Breast epithelium (tissue), 3 donors: Measurements from ENCODE around the gene PCIF1.

Experiments
- POLR2AphosphoS5 ChIP-seq, 3 donors: sonication (generic); formaldehyde crosslinking; IDR thresholded peaks; one replicate each; pipeline ENCODE4 v1.6.1; 2017; ENCODE audit warnings: antibody characterized with exemption in 3 of 3
- TF ChIP-seq, protein P1 (sequence below), 3 donors: fragments of 450-650 bp; IDR thresholded peaks; one replicate each; pipeline ENCODE4 v1.5.1; 2016 to 2017; ENCODE audit warnings: antibody characterized with exemption in 3 of 3, mild to moderate bottlenecking in 3 of 3, moderate library complexity in 3 of 3

DNA sequence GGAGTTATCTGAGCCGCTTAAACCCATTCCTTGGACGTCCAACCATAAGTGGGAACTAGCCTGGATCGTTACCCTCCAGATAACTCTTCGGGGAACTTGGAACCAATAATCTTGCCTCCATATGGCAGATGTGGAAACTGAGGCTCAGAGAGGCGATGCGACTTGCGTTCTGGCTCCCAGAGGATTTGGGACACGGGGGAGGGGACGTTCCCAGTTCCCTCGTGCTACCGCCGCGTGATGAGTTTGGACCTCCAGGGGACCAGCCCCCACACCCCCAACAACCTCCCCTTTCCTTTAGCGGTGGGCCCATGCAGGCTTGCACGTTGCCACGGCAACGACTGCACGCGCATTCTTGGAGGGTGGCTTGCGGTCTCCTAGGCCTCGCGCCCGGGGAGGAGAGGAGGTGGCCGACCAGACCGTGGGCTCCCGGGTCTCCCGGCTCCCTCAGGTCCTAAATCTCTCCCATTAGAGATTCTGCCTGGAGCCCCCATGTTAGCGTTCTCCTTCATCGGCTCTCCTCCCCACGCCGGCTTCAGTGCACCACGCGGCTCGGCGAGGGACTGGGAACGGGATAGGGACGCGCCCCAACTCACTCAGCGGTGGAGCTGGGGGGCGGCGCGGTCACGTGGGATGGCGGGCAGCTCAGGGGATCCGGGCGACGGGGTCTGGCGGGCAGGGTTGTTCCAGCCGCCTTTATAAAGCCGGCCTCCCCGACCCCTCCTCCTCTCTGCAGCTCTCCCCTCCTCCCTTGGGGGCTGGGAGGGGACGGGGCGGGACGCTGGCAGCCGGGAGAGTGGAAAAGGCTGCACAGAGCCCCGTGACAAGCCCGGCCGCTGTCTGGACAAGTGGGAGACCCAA lies 22.8 kb upstream of the PCIF1 start, which contains the start of gene PLTP:
- TF ChIP-seq, protein P1, sequence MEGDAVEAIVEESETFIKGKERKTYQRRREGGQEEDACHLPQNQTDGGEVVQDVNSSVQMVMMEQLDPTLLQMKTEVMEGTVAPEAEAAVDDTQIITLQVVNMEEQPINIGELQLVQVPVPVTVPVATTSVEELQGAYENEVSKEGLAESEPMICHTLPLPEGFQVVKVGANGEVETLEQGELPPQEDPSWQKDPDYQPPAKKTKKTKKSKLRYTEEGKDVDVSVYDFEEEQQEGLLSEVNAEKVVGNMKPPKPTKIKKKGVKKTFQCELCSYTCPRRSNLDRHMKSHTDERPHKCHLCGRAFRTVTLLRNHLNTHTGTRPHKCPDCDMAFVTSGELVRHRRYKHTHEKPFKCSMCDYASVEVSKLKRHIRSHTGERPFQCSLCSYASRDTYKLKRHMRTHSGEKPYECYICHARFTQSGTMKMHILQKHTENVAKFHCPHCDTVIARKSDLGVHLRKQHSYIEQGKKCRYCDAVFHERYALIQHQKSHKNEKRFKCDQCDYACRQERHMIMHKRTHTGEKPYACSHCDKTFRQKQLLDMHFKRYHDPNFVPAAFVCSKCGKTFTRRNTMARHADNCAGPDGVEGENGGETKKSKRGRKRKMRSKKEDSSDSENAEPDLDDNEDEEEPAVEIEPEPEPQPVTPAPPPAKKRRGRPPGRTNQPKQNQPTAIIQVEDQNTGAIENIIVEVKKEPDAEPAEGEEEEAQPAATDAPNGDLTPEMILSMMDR (IDR thresholded peaks at IDR 0.05) = no peak
- TF ChIP-seq POLR2AphosphoS5 (IDR thresholded peaks at IDR 0.05) = peak in 1 of 3 donors; percentile 57
